Measurements from ENCODE around the gene ADPRH. TPM values are rescaled to one million over a fixed set of nuclear protein-coding genes. Genes with fewer than 3 reads are reported as not detected.
A peak's percentile ranks its signal among the peaks of the same experiment; 100 is the strongest.

Gene ADPRH
- total and polyA plus RNA-seq, 10 of the 15 experiments (the other 5 are each of a cell fraction or from before 2014, with no cell fraction given): 2.3 to 32.6 (median 19.0) TPM

GRCh38 chr3:119562307-119562961 lies 16.9 kb upstream of the ADPRH start (continued):
- TF ChIP-seq CUX1 (IDR thresholded peaks at IDR 0.05; ENCODE audit: insufficient replicate concordance, low read depth, low read length) (no peak), TCF7 (IDR thresholded peaks at IDR 0.05; ENCODE audit: borderline replicate concordance) (peak; percentile 71), STAT1 (conservative IDR thresholded peaks at IDR 0.05) (no peak; the same call in 1 of the 2 replicates), TCF12 (IDR thresholded peaks at IDR 0.05; ENCODE audit: low read depth, low read length) (peak; percentile 60; the same call in 1 of the 2 replicates), CREM (IDR thresholded peaks at IDR 0.05; ENCODE audit: low read depth) (peak; percentile 81), NKRF (conservative IDR thresholded peaks at IDR 0.05) (no peak), RB1 (IDR thresholded peaks at IDR 0.05; ENCODE audit: borderline replicate concordance) (peak; percentile 67; the same call in 1 of the 2 replicates), REST (IDR thresholded peaks at IDR 0.05; ENCODE audit: low read depth, low read length) (no peak), MEF2A (IDR thresholded peaks at IDR 0.05; ENCODE audit: insufficient read depth, low read depth, low read length) (peak; percentile 98), CREB1 (IDR thresholded peaks at IDR 0.05; ENCODE audit: low read depth) (peak; percentile 50), MYC (IDR thresholded peaks at IDR 0.05; ENCODE audit: insufficient read depth, insufficient read length, insufficient replicate concordance, low read length, severe bottlenecking) (no peak), SMARCA5 (IDR thresholded peaks at IDR 0.05) (no peak), TARDBP (IDR thresholded peaks at IDR 0.05; ENCODE audit: borderline replicate concordance) (peak; percentile 79; the same call in 1 of the 2 replicates), USF2 (IDR thresholded peaks at IDR 0.05; ENCODE audit: borderline replicate concordance, low read depth, low read length) (no peak), MXI1 (IDR thresholded peaks at IDR 0.05; ENCODE audit: low read depth, low read length) (no peak), ZNF384 (IDR thresholded peaks at IDR 0.05; ENCODE audit: borderline replicate concordance, low read depth, low read length) (no peak), HDAC6 (IDR thresholded peaks at IDR 0.05; ENCODE audit: unreplicated experiment) (peak; percentile 52), ZZZ3 (IDR thresholded peaks at IDR 0.05; ENCODE audit: control insufficient read depth, insufficient read length, low read depth) (no peak)
